PC-3 (cell line): ENCODE measurements around the gene ETNK1.

ENCODE experiments used
- EZH2 ChIP-seq: fragments of 300-600 bp; sonication (generic); IDR thresholded peaks from one replicate; pipeline ENCODE4 v1.6.1; 2017; ENCODE audit warnings: antibody characterized with exemption, mild to moderate bottlenecking, low read length; ENCODE audit not compliant: unreplicated experiment
- TF ChIP-seq, protein P1 (sequence below): fragments of 300-600 bp; sonication (generic); conservative IDR thresholded peaks from 2 replicates; pipeline ENCODE4 v1.5.1; 2017; ENCODE audit warnings: antibody characterized with exemption, low read depth, mild to moderate bottlenecking, low read length

DNA sequence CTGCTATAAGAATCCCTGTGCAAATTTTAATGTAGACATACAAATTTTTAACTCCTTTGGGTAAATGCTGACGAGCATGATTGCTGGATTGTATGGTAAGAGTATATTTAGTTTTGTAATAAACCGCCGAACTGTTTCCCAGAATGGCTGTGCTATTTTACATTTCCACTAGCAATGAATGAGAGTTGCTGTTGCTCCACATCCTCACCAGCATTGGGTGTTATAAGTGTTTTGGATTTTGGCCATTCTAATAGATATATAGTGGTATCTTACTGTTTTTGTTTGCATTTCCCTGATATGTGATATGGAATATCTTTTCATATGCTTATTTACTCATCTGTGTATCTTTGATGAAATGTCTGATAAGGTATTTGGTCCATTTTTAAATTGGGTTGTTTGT, 23.7 kb downstream of the ETNK1 start:
- TF ChIP-seq, protein P1, sequence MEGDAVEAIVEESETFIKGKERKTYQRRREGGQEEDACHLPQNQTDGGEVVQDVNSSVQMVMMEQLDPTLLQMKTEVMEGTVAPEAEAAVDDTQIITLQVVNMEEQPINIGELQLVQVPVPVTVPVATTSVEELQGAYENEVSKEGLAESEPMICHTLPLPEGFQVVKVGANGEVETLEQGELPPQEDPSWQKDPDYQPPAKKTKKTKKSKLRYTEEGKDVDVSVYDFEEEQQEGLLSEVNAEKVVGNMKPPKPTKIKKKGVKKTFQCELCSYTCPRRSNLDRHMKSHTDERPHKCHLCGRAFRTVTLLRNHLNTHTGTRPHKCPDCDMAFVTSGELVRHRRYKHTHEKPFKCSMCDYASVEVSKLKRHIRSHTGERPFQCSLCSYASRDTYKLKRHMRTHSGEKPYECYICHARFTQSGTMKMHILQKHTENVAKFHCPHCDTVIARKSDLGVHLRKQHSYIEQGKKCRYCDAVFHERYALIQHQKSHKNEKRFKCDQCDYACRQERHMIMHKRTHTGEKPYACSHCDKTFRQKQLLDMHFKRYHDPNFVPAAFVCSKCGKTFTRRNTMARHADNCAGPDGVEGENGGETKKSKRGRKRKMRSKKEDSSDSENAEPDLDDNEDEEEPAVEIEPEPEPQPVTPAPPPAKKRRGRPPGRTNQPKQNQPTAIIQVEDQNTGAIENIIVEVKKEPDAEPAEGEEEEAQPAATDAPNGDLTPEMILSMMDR: no peak
- TF ChIP-seq EZH2: no peak
